Heart left ventricle (tissue), 13 donors: Measurements from ENCODE around the gene MAPK7.

Experiments used
- CTCF ChIP-seq, 12 donors: fragments of 200-600 bp; sonication (generic) in 4 of 12; IDR thresholded peaks; one replicate each; pipeline versions ENCODE4 v1.5.0 to v1.8.0; 2018 to 2022; ENCODE audit warnings: antibody characterized with exemption in 12 of 12, mild to moderate bottlenecking in 5 of 12
- POLR2A ChIP-seq, 2 donors: fragments of 450-650 bp; IDR thresholded peaks; one replicate each; pipeline ENCODE4 v1.6.1; 2017; ENCODE audit warnings: antibody characterized with exemption in 2 of 2, mild to moderate bottlenecking in 2 of 2, moderate library complexity in 2 of 2
- donor health status: ischemic (EF 13 %, LVEDD 7.1; RV severe dilation, severe dysfunction).
- donor health status: DM: no; HTN: yes; CAD: no.
- donor health status: DM: no; HTN: no; CAD: no.
- donor health status: ischemic (EF 25% LVEDD 6.9; RV normal size, moderate dysfunction).
- donor health status: ischemic (EF 25% LVEDD 5.7; RV mildly dilated, moderate dysfunction).
- donor health status: ischemic (EF 35%, LVEDD 5.7; RV mildly dilated, moderate dysfunction).
- donor health status: nonischemic (EF 11% LVEDD 7.7; RV severe dilation, severe dysfunction).
- donor health status: DM: yes; HTN: yes; CAD: no.
- donor health status: PGD.
- donor health status: ischemic (EF 29% LVEDD 5.4; RV normal size, mild dysfunction).
- donor health status: nonischemic (EF 23%, LVEDD 6.1; RV moderate dilation, normal function).

- no peak for TF ChIP-seq CTCF (IDR thresholded peaks at IDR 0.05)
- no peak for TF ChIP-seq POLR2A (IDR thresholded peaks at IDR 0.05)
Measured at GRCh38 chr17:19380481-19381301, 2.4 kb downstream of the MAPK7 start.
